Hepatocyte (in vitro differentiated cells): ENCODE results near the gene KRR1. TPM values are rescaled to one million over a fixed set of nuclear protein-coding genes. Genes with fewer than 3 reads are reported as not detected.

Source experiments
- DNase-seq: peaks from one replicate; pipeline ENCODE4 v3.0.0-alpha.2; 2016; ENCODE audit warnings: low spot score
- H2AFZ ChIP-seq: fragments of 200-600 bp; sonication (generic); 2 replicates; pipeline ENCODE4 v1.6.0; 2016; ENCODE audit warnings: antibody characterized with exemption, mild to moderate bottlenecking
- H3K27ac ChIP-seq: fragments of 200-600 bp; sonication (generic); 2 replicates; pipeline ENCODE4 v1.5.1; 2016; ENCODE audit warnings: mild to moderate bottlenecking
- H3K27me3 ChIP-seq: fragments of 200-600 bp; sonication (generic); 2 replicates; pipeline ENCODE4 v1.6.1; 2016
- H3K36me3 ChIP-seq: fragments of 200-600 bp; sonication (generic); replicated peaks from 2 replicates; pipeline ENCODE4 v1.5.1; 2016; ENCODE audit warnings: low read depth; ENCODE audit not compliant: insufficient read depth
- H3K4me1 ChIP-seq: fragments of 200-600 bp; sonication (generic); 2 replicates; pipeline ENCODE4 v1.5.1; 2016; ENCODE audit warnings: mild to moderate bottlenecking, moderate library complexity; ENCODE audit not compliant: insufficient read depth
- H3K4me2 ChIP-seq: fragments of 200-600 bp; sonication (generic); 2 replicates; pipeline ENCODE4 v1.6.0; 2016
- H3K4me3 ChIP-seq: fragments of 200-600 bp; sonication (generic); 2 replicates; pipeline ENCODE4 v1.5.1; 2016; ENCODE audit warnings: mild to moderate bottlenecking
- H3K79me2 ChIP-seq: fragments of 200-600 bp; sonication (generic); 2 replicates; pipeline ENCODE4 v1.6.0; 2017; ENCODE audit warnings: mild to moderate bottlenecking
- H3K9me2 ChIP-seq: fragments of 200-600 bp; sonication (generic); replicated peaks from 2 replicates; pipeline ENCODE4 v1.6.0; 2017; ENCODE audit warnings: mild to moderate bottlenecking; ENCODE audit not compliant: insufficient read depth
- H3K9me3 ChIP-seq: fragments of 200-600 bp; sonication (generic); 2 replicates; pipeline ENCODE4 v1.5.1; 2016; ENCODE audit warnings: low read depth, mild to moderate bottlenecking
- H4K20me1 ChIP-seq: fragments of 200-600 bp; sonication (generic); 2 replicates; pipeline ENCODE4 v1.6.0; 2016; ENCODE audit warnings: mild to moderate bottlenecking; ENCODE audit not compliant: insufficient read depth, poor library complexity, severe bottlenecking
- EZH2 ChIP-seq: fragments of 200-600 bp; sonication (generic); IDR thresholded peaks from 2 replicates; pipeline ENCODE4 v1.6.1; 2016; ENCODE audit warnings: antibody characterized with exemption, mild to moderate bottlenecking, borderline replicate concordance
- EZH2phosphoT487 ChIP-seq: fragments of 200-600 bp; sonication (generic); IDR thresholded peaks from one replicate; pipeline ENCODE4 v1.6.1; 2018; ENCODE audit warnings: antibody characterized with exemption, mild to moderate bottlenecking, low read depth, moderate library complexity; ENCODE audit not compliant: unreplicated experiment, severe bottlenecking
- WGBS: methylation state at CpG from one replicate; pipeline ENCODE4 v1.1.6; 2016; ENCODE audit warnings: low lambda C conversion rate; ENCODE audit errors: missing lambda C conversion rate; 5-methylcytosine and 5-hydroxymethylcytosine counted together
- polyA plus RNA-seq: library from polyadenylated mRNA; unstranded; fragments of >200 nt; fragmentation: Nextera tagmentation; extraction: Ambion mirVana; gene quantifications from 2 replicates; pipeline ENCODE4 v1.2.1, GENCODE V29; 2016
- total RNA-seq: library from RNA; depleted of rRNA; stranded (reverse); fragments of >200 nt; gene quantifications from 2 replicates; pipeline ENCODE4 v1.2.3, GENCODE V29; 2014
- TF ChIP-seq, protein P1 (sequence below): fragments of 200-600 bp; sonication (generic); IDR thresholded peaks from 2 replicates; pipeline ENCODE4 v1.5.1; 2016; ENCODE audit warnings: antibody characterized with exemption, mild to moderate bottlenecking; ENCODE audit not compliant: poor library complexity

Gene KRR1
- total RNA-seq (28.2 and 42.8 TPM in 2 replicates), polyA plus RNA-seq (23.6 and 29.7 TPM in 2 replicates)

DNA sequence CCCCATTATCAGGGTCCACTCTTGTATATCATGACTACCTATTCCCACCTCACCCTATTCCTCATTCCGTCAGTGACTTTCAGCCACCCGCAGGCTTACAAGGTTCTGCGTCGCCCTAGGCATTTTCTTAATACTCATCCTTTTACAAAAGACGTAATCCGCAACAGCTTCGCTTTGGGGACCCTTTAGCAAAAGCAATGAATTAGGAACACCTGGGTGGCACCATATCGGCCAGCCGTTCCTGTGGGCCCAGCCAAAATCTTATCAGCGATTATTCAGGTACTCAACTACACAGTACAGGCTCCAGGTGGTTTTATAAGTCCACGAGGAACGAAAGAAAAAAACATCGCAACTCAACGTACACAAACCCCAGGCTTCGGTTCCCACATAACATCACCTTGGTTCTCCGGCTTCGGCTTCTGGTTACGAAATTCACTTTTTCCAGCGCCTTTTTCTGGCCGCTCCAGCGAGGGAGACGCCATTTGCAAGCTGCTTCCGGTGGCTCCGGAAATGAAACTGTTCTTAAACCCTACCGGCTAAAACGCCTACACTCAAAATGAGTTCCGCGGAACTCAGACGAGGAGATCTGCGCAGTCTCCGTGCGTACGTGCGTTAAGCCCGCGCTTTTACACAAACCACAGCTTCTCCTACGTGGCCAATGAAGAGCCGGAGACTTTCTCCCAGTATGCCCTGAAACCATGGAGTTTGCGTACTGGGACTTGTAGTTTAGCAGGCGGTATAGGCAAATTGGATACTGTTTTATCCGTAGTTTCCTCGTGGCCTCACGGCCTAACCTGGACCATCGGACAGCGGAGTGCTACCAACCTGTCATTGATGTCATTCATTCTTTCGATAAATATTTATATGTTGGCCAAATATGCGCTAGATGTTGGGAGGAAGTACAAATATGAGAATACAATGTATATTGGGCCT, at the start of gene KRR1:
TSS of gene KRR1 (minus strand) at position 494 of the 933 bp plus-strand sequence. CDS start at position 482, 12 bp downstream.
- no peaks in the 10 kb centered on the region for H3K36me3 ChIP-seq
- peak within 1 kb of the TSS; percentile 86 for H2AFZ ChIP-seq
- H3K9me3 ChIP-seq = no peaks in the 10 kb centered on the region
- TF ChIP-seq, protein P1, sequence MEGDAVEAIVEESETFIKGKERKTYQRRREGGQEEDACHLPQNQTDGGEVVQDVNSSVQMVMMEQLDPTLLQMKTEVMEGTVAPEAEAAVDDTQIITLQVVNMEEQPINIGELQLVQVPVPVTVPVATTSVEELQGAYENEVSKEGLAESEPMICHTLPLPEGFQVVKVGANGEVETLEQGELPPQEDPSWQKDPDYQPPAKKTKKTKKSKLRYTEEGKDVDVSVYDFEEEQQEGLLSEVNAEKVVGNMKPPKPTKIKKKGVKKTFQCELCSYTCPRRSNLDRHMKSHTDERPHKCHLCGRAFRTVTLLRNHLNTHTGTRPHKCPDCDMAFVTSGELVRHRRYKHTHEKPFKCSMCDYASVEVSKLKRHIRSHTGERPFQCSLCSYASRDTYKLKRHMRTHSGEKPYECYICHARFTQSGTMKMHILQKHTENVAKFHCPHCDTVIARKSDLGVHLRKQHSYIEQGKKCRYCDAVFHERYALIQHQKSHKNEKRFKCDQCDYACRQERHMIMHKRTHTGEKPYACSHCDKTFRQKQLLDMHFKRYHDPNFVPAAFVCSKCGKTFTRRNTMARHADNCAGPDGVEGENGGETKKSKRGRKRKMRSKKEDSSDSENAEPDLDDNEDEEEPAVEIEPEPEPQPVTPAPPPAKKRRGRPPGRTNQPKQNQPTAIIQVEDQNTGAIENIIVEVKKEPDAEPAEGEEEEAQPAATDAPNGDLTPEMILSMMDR = no peak
- TF ChIP-seq EZH2 (no peak), EZH2phosphoT487 (no peak)
- H4K20me1 ChIP-seq = no peaks in the 10 kb centered on the region
- no peaks in the 10 kb centered on the region for H3K27me3 ChIP-seq
- WGBS = 5% methylated on average over 47 of the region's 47 CpGs
- H3K27ac ChIP-seq = peak within 1 kb of the TSS; percentile 81
- DNase-seq = peak; percentile 97
- H3K9me2 ChIP-seq = no peaks in the 10 kb centered on the region
- peak within 1 kb of the TSS; percentile 95 for H3K4me2 ChIP-seq
- peaks cover 8% of the 10 kb centered on the region for H3K4me1 ChIP-seq
- H3K79me2 ChIP-seq = peaks cover 48% of the 10 kb centered on the region
- H3K4me3 ChIP-seq = peak within 1 kb of the TSS; percentile 61

DNA sequence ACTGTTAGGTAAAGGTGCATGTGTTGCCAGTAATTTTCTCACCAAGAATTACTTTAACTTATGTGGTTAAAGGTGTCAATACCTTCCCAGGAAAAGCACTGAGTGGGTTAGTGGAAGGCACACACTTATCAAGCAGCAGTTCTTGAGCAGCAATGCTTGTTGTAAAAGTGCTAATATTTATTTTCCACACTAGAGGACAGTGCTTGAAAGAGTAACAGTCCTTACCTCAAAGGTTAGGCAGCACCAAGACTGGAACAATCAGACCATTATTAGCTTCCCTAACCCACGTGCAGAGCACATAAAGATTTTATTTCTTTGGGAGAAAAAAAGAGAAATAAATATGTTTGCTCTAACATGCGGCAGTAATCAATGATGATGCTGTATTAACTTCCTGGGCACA, 48.8 kb upstream of the KRR1 start:
- no peak overlapping the region for H2AFZ ChIP-seq
- peak; percentile 42 for DNase-seq
- 31% methylated on average over 2 of the region's 2 CpGs for WGBS

DNA sequence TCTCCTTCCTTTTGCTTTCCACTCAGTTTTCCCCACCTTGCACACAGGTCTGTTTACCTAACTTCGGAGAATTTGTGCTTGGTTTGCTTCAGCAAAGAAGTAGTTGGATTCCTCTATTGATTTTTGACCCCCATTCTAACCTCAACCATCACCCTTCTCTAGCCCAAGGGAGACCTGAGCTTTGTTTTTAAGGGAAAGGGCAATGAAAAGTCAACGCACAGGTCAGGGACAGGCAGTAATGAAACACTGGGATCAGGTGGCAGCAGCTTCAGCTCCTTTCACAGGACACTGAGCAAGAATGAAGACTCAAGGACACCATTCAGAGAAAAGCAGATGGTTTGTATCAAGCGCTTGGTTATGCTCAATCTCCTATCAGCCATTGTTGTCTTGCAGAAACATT, 46.9 kb upstream of the KRR1 start:
- no peaks in the 10 kb centered on the region for H3K9me3 ChIP-seq
- DNase-seq = no peak
- H2AFZ ChIP-seq = no peak overlapping the region
- H3K27me3 ChIP-seq = no peaks in the 10 kb centered on the region
- H3K36me3 ChIP-seq = no peaks in the 10 kb centered on the region
- H3K79me2 ChIP-seq = no peaks in the 10 kb centered on the region
- TF ChIP-seq, protein P1 = no peak
- TF ChIP-seq EZH2 (no peak), EZH2phosphoT487 (no peak)
- H3K9me2 ChIP-seq = no peaks in the 10 kb centered on the region
- WGBS = 68% methylated on average over 3 of the region's 3 CpGs
- no peaks in the 10 kb centered on the region for H4K20me1 ChIP-seq
- H3K27ac ChIP-seq = no peak overlapping the region
- H3K4me3 ChIP-seq = no peak overlapping the region
- H3K4me1 ChIP-seq = peaks cover 3% of the 10 kb centered on the region
- H3K4me2 ChIP-seq = no peak overlapping the region

More for the DNA sequence above, 48.8 kb upstream of the KRR1 start:
- Histone ChIP-seq H3K4me3 (no peak overlapping the region), H3K27me3 (no peaks in the 10 kb centered on the region), H3K4me1 (peaks cover 3% of the 10 kb centered on the region), H3K27ac (no peak overlapping the region), H3K9me2 (no peaks in the 10 kb centered on the region), H3K9me3 (no peaks in the 10 kb centered on the region), H3K4me2 (no peak overlapping the region), H4K20me1 (no peaks in the 10 kb centered on the region), H3K36me3 (no peaks in the 10 kb centered on the region), H3K79me2 (no peaks in the 10 kb centered on the region)
- TF ChIP-seq EZH2 = no peak
- TF ChIP-seq, protein P1 = peak; percentile 49
